HCT116 (cell line): ENCODE measurements around the gene COL18A1. TPM values are rescaled to one million over a fixed set of nuclear protein-coding genes. Genes with fewer than 3 reads are reported as not detected.

Experiments
- ATAC-seq: fragments of 200-7000 bp; cut with Tn5 transposase; 2 replicates; pipeline ENCODE4 v1.9.1; 2020; ENCODE audit warnings: mild to moderate bottlenecking, moderate library complexity
- BruUV-seq: library from RNA; stranded (reverse); fragments of 400-500 nt; replicated peaks from 2 replicates; lab custom pipeline; 2021; lab: Mats Ljungman, UMichigan
- CTCF ChIA-PET: fragments of 300-600 bp; sonication (Branson Sonifier 250); formaldehyde crosslinking; loops from one replicate; lab custom pipeline; 2021; ENCODE audit warnings: antibody characterized with exemption; lab: Charles Lee
- POLR2A ChIA-PET: fragments of 300-600, 350-600 bp; sonication (Branson Sonifier 250); formaldehyde crosslinking; loops from one replicate; lab custom pipeline; 2021; ENCODE audit warnings: antibody characterized with exemption; lab: Charles Lee
- RAD21 ChIA-PET, 2 experiments: fragments of 300-600 bp; sonication (Branson Sonifier 250); formaldehyde crosslinking; loops; one replicate each; lab custom pipeline; 2023; ENCODE audit warnings: low total read pairs in 2 of 2; ENCODE audit not compliant: uncharacterized antibody in 2 of 2, unreplicated experiment in 2 of 2, low non-redundant PET in 1 of 2; lab: Charles Lee
- DNase-seq: peaks from one replicate; pipeline ENCODE4 v3.0.0-alpha.2; 2010; ENCODE audit warnings: low read depth, low spot score
- H2AFZ ChIP-seq: fragments of 200-600 bp; shearing (Covaris generic), sonication (generic); 2 replicates; pipeline ENCODE4 v1.6.1; 2017; ENCODE audit warnings: low read depth, mixed run types, mixed read lengths, antibody characterized with exemption, low read length; ENCODE audit not compliant: poor library complexity, severe bottlenecking
- H3K27ac ChIP-seq: 2 replicates; pipeline ENCODE4 v1.5.1; 2012; ENCODE audit warnings: low read depth, low read length
- H3K27me3 ChIP-seq: fragments of 200-600 bp; sonication (generic); 2 replicates; pipeline ENCODE4 v1.6.1; 2016; ENCODE audit warnings: mixed run types, low read length, mixed read lengths; ENCODE audit not compliant: insufficient read depth
- H3K36me3 ChIP-seq, 2 experiments: fragments of 200-500 bp in 1 of 2; fragments of 200-600 bp in 1 of 2; sonication (Bioruptor generic) in 1 of 2; sonication (generic) in 1 of 2; 2 replicates each; pipeline versions ENCODE4 v1.5.1 to v1.6.1; 2014 to 2016; ENCODE audit warnings: low read length in 2 of 2, inconsistent platforms in 1 of 2, mixed read lengths in 1 of 2, mixed run types in 1 of 2; ENCODE audit not compliant: insufficient read depth in 2 of 2, control insufficient read depth in 1 of 2
- H3K4me1 ChIP-seq, 2 experiments: fragments of 200-600 bp in 1 of 2; sonication (generic) in 1 of 2; 2 replicates each; pipeline versions ENCODE4 v1.5.1 to v1.6.1; 2012 to 2017; ENCODE audit warnings: low read length in 2 of 2, inconsistent platforms in 1 of 2, mild to moderate bottlenecking in 1 of 2, mixed read lengths in 1 of 2, mixed run types in 1 of 2, moderate library complexity in 1 of 2; ENCODE audit not compliant: insufficient read depth in 2 of 2, control insufficient read depth in 1 of 2
- H3K4me2 ChIP-seq: fragments of 200-600 bp; sonication (generic); 2 replicates; pipeline ENCODE4 v1.6.1; 2017; ENCODE audit warnings: mixed run types, low read length, mixed read lengths
- H3K4me3 ChIP-seq, 2 experiments: fragments of 200-600 bp in 1 of 2; sonication (generic) in 1 of 2; replicated peaks in 1 of 2; 2 replicates each; pipeline ENCODE4 v1.5.1; 2011 to 2016; ENCODE audit warnings: low read length in 2 of 2, control low read depth in 1 of 2, low read depth in 1 of 2, mild to moderate bottlenecking in 1 of 2, mixed read lengths in 1 of 2, mixed run types in 1 of 2
- H3K79me2 ChIP-seq: fragments of 200-600 bp; sonication (generic); 2 replicates; pipeline ENCODE4 v1.6.1; 2017; ENCODE audit warnings: mild to moderate bottlenecking, mixed run types, low read length, moderate library complexity, mixed read lengths; ENCODE audit not compliant: insufficient read depth
- H3K9ac ChIP-seq: fragments of 200-600 bp; sonication (generic); 2 replicates; pipeline ENCODE4 v1.6.1; 2016; ENCODE audit warnings: low read length, mixed read lengths
- H3K9me2 ChIP-seq: fragments of 200-600 bp; sonication (generic), shearing (Covaris generic); 2 replicates; pipeline ENCODE4 v1.6.1; 2017; ENCODE audit warnings: mixed run types, mild to moderate bottlenecking, moderate library complexity; ENCODE audit not compliant: insufficient read depth
- H3K9me3 ChIP-seq, 2 experiments: fragments of 200-500 bp in 1 of 2; fragments of 200-600 bp in 1 of 2; sonication (Bioruptor generic) in 1 of 2; sonication (generic) in 1 of 2; 2 replicates each; pipeline ENCODE4 v1.6.1; 2014 to 2017; ENCODE audit warnings: low read length in 2 of 2, mixed read lengths in 2 of 2, inconsistent platforms in 1 of 2, low read depth in 1 of 2, mild to moderate bottlenecking in 1 of 2, mixed run types in 1 of 2, moderate library complexity in 1 of 2; ENCODE audit not compliant: control insufficient read depth in 1 of 2, insufficient read depth in 1 of 2
- H4K20me1 ChIP-seq: fragments of 200-600 bp; sonication (generic), shearing (Covaris generic); 2 replicates; pipeline ENCODE4 v1.6.1; 2017; ENCODE audit warnings: mixed run types, mild to moderate bottlenecking, moderate library complexity; ENCODE audit not compliant: insufficient read depth
- ELF1 ChIP-seq: IDR thresholded peaks from 2 replicates; pipeline ENCODE4 v1.6.1; 2012; ENCODE audit warnings: low read depth, borderline replicate concordance
- EZH2 ChIP-seq: fragments of 200-600 bp; sonication (generic); IDR thresholded peaks from 2 replicates; pipeline ENCODE4 v1.6.1; 2017; ENCODE audit warnings: antibody characterized with exemption, mixed run types
- EZH2phosphoT487 ChIP-seq: fragments of 200-600 bp; IDR thresholded peaks from 2 replicates; pipeline ENCODE4 v1.6.1; 2018; ENCODE audit warnings: antibody characterized with exemption, borderline replicate concordance
- JUND ChIP-seq: IDR thresholded peaks from 2 replicates; pipeline ENCODE4 v1.6.1; 2012
- POLR2A ChIP-seq: IDR thresholded peaks from 2 replicates; pipeline ENCODE4 v1.7.0; 2011; ENCODE audit warnings: borderline replicate concordance; ENCODE audit not compliant: insufficient read depth, insufficient read length; ENCODE audit errors: extremely low read depth
- POLR2AphosphoS5 ChIP-seq: IDR thresholded peaks from 2 replicates; pipeline ENCODE4 v1.6.1; 2011; ENCODE audit warnings: mild to moderate bottlenecking, low read depth, low read length, moderate library complexity
- RAD21 ChIP-seq: IDR thresholded peaks from 2 replicates; pipeline ENCODE4 v1.6.1; 2012; ENCODE audit warnings: low read depth, mild to moderate bottlenecking
- SIN3A ChIP-seq: IDR thresholded peaks from 2 replicates; pipeline ENCODE4 v1.6.1; 2012; ENCODE audit warnings: low read depth
- SP1 ChIP-seq: IDR thresholded peaks from 2 replicates; pipeline ENCODE4 v1.6.1; 2012; ENCODE audit warnings: low read depth
- YY1 ChIP-seq: IDR thresholded peaks from 2 replicates; pipeline ENCODE4 v1.6.1; 2011; ENCODE audit warnings: low read length, low read depth, moderate library complexity, mild to moderate bottlenecking; ENCODE audit not compliant: insufficient replicate concordance; ENCODE audit errors: extremely low read depth
- ZBTB33 ChIP-seq: IDR thresholded peaks from 2 replicates; pipeline ENCODE4 v1.6.1; 2011; ENCODE audit warnings: mild to moderate bottlenecking, low read length, moderate library complexity; ENCODE audit not compliant: insufficient replicate concordance; ENCODE audit errors: extremely low read depth
- ZFX ChIP-seq: fragments of 450-650 bp; IDR thresholded peaks from 2 replicates; pipeline ENCODE4 v1.6.1; 2017
- intact Hi-C: fragments of 100-400 bp; cut with micrococcal nuclease; formaldehyde crosslinking; loops from 2 replicates; pipeline ENCODE4 v1.10.0; 2022
- total RNA-seq: library from RNA; stranded (reverse); gene quantifications from one replicate; pipeline ENCODE4 v1.2.1, GENCODE V29; 2021; ENCODE audit not compliant: unreplicated experiment
- TF ChIP-seq, protein P1 (sequence below), 3 experiments: fragments of 200-600 bp in 1 of 3; sonication (generic) in 1 of 3; IDR thresholded peaks in 2 of 3; conservative IDR thresholded peaks in 1 of 3; 2 replicates each; pipeline ENCODE4 v1.5.1; 2012 to 2017; ENCODE audit warnings: low read depth in 2 of 3, low read length in 2 of 3, antibody characterized with exemption in 1 of 3, borderline replicate concordance in 1 of 3, control low read depth in 1 of 3, mild to moderate bottlenecking in 1 of 3, mixed read lengths in 1 of 3, mixed run types in 1 of 3, moderate library complexity in 1 of 3; ENCODE audit not compliant: insufficient read depth in 1 of 3

Gene COL18A1
- total RNA-seq, 1 experiment from 2014 or later: 59.5 TPM

- no TSS peak for BruUV-seq
- peaks cover 3 to 13% of the 10 kb centered on the region in 2 experiments; a peak in 2 of 4 replicates for H3K4me1 ChIP-seq
These were observed 59.3 kb downstream of the COL18A1 start for GRCh38 chr21:45464309-45464708.

DNA sequence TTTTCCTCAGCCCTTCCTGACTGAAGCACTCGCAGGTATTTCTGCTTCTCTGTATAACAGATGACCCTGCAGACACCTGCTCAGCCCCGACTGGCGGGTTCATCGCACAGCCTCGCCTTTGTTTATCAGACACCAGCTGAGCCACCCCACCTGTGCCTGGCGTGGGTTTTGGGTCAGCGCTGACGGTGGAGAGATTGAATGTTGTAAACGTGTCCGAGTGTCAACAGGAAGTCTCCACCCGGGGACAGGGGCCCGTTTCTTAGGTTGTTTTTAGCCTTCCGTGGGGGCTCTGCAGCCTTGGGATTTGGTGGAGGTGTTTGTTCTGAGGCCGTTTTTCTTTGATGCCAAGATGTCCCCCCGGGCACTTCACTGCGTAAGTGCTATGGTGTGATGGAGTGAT, 60.1 kb downstream of the COL18A1 start:
- ChIA-PET CTCF (no interaction called here), POLR2A (no interaction called here), RAD21 (no interaction called here)
- DNase-seq: no peak
- Histone ChIP-seq H3K36me3 (peaks cover 0 to 5% of the 10 kb centered on the region in 2 experiments; a peak in 1 of 4 replicates), H3K27me3 (no peaks in the 10 kb centered on the region), H4K20me1 (no peaks in the 10 kb centered on the region), H3K27ac (no peak overlapping the region), H3K9me3 (no peaks in the 10 kb centered on the region), H3K79me2 (no peaks in the 10 kb centered on the region), H3K4me3 (no peak overlapping the region), H3K9me2 (no peaks in the 10 kb centered on the region), H3K4me2 (no peak overlapping the region), H3K9ac (no peak overlapping the region), H2AFZ (no peak overlapping the region), H3K4me1 (peaks cover 3 to 9% of the 10 kb centered on the region in 2 experiments; a peak in 3 of 4 replicates)
- BruUV-seq: no TSS peak
- no peak for ATAC-seq
- intact Hi-C loops: no loop called here
- no peak for TF ChIP-seq POLR2A
- TF ChIP-seq YY1: no peak
- TF ChIP-seq ZBTB33: no peak
- TF ChIP-seq JUND: no peak
- TF ChIP-seq ELF1: no peak
- no peak for TF ChIP-seq SP1
- TF ChIP-seq POLR2AphosphoS5: no peak
- TF ChIP-seq RAD21: no peak
- TF ChIP-seq SIN3A: no peak

More at GRCh38 chr21:45464309-45464708, 59.3 kb downstream of the COL18A1 start:
- peaks cover 0 to 4% of the 10 kb centered on the region in 2 experiments; a peak in 1 of 4 replicates for H3K36me3 ChIP-seq
- ChIA-PET POLR2A (no interaction called here), CTCF (interaction anchor here (1.7 kb wide), 1 partner anchor 324 kb away, joined by 5 read pairs; no protein-coding TSS in a partner anchor), RAD21 (no interaction called here)
- no peak for TF ChIP-seq EZH2
- no peak for TF ChIP-seq ZFX
- TF ChIP-seq, protein P1, sequence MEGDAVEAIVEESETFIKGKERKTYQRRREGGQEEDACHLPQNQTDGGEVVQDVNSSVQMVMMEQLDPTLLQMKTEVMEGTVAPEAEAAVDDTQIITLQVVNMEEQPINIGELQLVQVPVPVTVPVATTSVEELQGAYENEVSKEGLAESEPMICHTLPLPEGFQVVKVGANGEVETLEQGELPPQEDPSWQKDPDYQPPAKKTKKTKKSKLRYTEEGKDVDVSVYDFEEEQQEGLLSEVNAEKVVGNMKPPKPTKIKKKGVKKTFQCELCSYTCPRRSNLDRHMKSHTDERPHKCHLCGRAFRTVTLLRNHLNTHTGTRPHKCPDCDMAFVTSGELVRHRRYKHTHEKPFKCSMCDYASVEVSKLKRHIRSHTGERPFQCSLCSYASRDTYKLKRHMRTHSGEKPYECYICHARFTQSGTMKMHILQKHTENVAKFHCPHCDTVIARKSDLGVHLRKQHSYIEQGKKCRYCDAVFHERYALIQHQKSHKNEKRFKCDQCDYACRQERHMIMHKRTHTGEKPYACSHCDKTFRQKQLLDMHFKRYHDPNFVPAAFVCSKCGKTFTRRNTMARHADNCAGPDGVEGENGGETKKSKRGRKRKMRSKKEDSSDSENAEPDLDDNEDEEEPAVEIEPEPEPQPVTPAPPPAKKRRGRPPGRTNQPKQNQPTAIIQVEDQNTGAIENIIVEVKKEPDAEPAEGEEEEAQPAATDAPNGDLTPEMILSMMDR (IDR thresholded peaks at IDR 0.05 in 2 of 3, conservative IDR thresholded peaks at IDR 0.05 in 1 of 3; ENCODE audit: borderline replicate concordance in 1 of 3, insufficient read depth in 1 of 3, low read depth in 2 of 3, low read length in 2 of 3): no peak
- no peak for TF ChIP-seq EZH2phosphoT487
- H3K4me3 ChIP-seq: no peak overlapping the region
- no peak overlapping the region for H3K27ac ChIP-seq
- no peak for ATAC-seq
- no peaks in the 10 kb centered on the region for H3K79me2 ChIP-seq
- H3K4me2 ChIP-seq: no peak overlapping the region
- H4K20me1 ChIP-seq: no peaks in the 10 kb centered on the region
- no peaks in the 10 kb centered on the region for H3K9me2 ChIP-seq
- no peak overlapping the region for H2AFZ ChIP-seq
- intact Hi-C loops: no loop called here
- DNase-seq: no peak
- H3K27me3 ChIP-seq: no peaks in the 10 kb centered on the region
- H3K9ac ChIP-seq: no peak overlapping the region
- H3K9me3 ChIP-seq: no peaks in the 10 kb centered on the region
